Activated T-cell treated with anti-CD3 and anti-CD28 coated beads, Interleukin-2, amount 50 U/mL, for 48 hours (primary cell): ENCODE measurements around the gene DDX27.
"Not testable (repeated sequence)": the region's sequence is repeated elsewhere in the genome, so short reads cannot be mapped to it uniquely, and the experiment has no call there.

Experiments used
- DNase-seq, 2 experiments: peaks; one replicate each; pipeline ENCODE4 v3.0.0-alpha.2; 2020

The DDX27 gene, protein sequence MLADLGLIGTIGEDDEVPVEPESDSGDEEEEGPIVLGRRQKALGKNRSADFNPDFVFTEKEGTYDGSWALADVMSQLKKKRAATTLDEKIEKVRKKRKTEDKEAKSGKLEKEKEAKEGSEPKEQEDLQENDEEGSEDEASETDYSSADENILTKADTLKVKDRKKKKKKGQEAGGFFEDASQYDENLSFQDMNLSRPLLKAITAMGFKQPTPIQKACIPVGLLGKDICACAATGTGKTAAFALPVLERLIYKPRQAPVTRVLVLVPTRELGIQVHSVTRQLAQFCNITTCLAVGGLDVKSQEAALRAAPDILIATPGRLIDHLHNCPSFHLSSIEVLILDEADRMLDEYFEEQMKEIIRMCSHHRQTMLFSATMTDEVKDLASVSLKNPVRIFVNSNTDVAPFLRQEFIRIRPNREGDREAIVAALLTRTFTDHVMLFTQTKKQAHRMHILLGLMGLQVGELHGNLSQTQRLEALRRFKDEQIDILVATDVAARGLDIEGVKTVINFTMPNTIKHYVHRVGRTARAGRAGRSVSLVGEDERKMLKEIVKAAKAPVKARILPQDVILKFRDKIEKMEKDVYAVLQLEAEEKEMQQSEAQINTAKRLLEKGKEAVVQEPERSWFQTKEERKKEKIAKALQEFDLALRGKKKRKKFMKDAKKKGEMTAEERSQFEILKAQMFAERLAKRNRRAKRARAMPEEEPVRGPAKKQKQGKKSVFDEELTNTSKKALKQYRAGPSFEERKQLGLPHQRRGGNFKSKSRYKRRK

DNA sequence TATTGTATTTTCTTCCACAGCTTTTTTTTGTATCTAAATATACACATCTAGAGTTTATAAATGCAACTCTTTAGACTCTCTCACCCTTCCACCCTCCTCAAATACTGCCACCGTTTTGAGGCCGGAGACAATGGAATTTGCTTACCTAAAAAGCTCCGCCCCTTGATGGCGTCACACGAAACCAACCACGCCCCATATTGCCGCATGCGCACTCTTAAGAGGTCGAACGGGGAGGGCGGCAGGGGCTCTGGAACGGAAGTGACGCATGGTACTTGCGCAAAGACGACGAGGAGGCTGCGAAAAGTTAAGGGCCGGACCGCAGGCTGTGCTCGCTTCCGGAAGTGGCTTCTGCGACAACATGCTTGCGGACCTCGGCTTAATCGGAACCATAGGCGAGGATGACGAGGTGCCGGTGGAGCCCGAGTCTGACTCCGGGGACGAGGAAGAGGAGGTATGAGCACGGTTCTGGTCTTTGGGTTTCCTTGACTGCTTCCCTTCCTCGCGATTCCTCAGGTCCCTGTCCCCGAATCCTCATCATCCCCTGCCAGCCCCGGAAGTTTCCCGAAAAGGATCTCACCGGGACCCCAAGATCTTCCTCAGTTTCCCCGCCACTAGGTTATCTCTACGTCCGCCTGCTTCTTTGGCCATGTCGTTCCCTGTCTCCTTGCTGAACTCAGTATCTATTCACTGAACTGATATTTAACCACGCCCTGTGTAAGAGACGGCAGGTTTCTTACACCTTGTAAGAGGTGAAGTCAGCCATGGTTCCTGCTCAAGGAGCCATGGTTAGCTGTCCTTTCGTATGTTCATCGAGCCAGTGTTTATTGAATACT is at the start of gene DDX27:
Gene DDX27, plus strand, starts transcription at position 326 of the 833 bp plus-strand sequence. Its CDS starts 33 bp downstream, at position 359.
- DNase-seq = peak; percentile 98 to 99

DNA sequence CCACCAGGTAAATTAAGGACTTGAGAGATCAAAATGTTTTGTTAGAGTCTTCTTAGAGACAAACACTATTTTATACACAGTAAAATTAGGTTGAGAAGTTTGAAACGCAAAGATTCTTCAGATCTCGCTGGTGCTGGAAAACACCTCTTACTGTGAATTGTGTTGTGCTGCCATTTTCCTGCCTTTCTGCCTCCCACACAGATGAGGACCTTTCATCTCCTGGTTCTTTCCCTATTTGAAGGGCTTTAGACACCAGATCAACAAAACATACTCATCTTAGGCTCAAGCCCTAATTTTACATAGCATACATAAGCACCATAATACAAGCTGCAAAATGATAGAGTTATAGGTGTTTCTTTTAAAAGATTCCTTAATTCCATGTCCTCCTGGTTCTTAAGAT is 49.7 kb upstream of the DDX27 start:
- no peak for DNase-seq

DNA sequence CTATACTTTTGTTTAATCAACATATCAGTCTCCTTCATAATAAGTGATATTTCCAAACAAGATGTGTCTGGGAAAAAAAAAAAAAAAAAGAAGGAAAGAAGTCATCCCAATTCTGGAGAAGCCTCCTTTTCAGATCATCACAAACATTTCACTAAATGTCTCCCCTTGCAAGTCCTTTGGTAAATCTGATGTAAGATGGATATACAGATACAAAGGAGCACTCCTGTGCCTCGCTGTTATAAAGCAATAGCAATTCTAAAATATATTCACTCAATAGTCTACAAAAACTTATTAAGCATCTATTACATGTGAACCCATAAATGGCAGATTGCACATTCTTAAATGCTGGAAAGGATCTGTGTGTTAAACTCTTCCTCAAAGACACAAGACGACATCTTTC is 48.5 kb upstream of the DDX27 start:
- DNase-seq = no peak

DNA sequence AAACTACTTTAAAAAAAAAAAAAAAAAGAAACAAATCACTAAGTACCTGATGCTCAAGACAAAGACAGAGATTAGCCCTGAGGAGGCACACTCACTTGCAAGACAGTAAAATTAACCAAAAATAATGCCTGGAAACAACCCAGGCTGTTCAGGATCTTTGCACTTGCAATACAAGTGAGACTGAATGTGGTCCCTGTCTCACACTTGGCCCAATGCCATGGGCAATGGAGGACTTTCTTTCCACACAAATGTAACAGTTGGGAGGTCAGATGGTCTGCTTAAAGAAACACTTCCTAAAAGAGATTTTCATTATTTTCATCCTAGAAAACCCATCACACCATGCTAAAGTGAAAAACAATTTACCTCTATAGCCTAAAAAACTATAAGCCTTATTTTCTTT is 47.3 kb upstream of the DDX27 start:
- DNase-seq = no peak

DNA sequence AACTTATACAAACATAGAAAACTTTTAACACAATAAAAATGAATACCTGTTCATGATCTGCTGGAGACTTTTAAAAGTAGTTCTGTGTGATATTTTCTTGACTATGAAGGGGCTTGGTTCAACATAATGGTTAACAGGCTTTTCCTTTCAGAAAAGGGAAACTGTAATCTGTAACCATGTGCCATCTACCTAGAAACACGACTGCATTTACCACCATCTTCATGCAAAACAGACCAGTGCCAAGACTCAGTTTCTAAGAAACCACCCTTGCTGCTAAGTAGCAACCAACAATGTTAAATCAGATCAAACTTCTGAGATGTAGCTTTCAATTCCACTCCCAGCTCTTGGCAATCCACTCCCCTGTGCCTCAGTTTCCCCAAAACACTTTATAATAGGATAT is 46.8 kb upstream of the DDX27 start:
- no peak for DNase-seq

DNA sequence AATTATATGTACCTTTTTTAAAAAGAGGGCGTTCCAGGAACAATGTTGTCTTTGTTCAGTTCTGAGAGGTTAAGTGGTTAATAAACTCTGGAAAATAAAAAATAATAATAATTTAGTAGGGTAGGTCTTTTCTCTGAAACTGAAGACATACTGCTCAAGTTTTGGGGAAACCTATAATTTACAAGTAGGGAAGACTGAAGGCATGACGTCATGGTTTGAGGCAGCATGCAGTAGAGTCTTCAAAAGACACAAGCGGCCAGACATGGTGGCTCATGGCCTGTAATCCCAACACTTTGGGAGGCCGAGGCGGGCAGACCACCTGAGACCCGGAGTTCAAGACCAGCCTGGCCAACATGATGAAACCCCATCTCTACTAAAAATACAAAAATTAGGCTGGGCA is 45.0 kb upstream of the DDX27 start:
- DNase-seq = peak in 1 of 2 experiments; percentile 5

DNA sequence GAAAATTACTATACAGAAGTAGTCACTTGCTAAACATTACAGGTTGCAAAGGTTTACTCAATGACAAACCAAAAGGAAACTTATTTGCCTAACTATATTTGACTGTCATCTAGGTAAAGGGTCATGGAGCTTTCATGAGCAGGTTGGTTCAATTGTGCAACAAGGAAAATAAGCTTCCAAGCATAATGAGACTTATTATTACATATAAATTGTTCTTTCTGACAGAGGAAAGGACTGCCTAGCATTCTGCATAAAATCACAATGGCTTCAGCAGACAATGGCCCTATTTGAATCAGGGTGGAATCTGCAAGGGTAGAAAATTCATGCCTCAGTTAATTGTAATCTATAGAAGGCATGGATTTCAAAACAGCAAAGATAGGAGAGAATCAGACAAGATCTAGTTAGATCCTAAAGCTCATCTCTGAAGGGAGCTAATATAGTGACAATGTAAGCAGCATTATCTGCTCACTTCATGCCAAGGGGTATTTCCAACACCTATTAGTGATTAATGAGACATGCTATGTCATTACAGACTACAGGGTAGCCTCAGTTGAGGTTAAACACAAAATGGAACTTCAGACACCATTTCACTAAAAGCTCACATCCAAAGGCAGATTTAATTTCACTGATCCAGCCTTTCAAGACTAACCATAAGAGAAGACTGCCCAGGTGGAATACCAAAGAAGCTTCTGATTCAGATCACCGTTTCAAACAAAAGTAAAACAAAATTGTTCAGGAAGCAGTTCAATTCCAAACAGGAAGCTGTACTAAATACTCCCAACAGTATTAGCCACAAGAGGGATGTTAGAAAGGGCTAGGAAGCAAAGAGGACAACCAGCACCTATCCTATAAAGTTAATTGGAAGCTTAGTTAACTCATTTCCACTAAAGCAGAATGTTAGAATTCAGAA is 39.6 kb upstream of the DDX27 start:
- no peak for DNase-seq

DNA sequence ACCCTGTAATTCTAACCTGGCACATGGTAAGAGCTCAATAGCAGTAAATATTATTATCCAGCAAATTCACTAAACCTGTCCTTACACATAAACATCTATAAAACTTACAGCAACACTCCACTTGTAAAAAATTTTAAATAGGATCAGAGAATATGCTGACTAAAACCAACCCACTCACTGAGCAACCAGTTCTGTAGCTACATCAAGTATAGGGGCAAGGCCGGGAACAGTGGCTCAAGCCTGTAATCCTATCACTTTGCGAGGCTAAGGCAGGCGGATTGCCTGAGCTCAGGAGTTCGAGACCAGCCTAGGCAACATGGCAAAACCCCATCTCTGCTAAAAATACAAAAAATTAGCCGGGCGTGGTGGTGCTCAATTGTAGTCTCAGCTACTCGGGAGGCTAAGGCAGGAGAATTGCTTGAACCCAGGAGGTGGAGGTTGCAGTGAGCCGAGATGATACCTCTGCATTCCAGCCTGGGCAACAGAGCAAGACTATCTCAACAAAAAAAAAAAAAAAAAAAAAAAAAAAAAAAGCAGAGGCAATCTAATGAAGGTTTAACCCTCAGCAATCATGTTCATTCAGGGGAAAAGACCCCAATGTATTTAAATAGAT is 37.8 kb upstream of the DDX27 start:
- DNase-seq = peak in 1 of 2 experiments; percentile 14

DNA sequence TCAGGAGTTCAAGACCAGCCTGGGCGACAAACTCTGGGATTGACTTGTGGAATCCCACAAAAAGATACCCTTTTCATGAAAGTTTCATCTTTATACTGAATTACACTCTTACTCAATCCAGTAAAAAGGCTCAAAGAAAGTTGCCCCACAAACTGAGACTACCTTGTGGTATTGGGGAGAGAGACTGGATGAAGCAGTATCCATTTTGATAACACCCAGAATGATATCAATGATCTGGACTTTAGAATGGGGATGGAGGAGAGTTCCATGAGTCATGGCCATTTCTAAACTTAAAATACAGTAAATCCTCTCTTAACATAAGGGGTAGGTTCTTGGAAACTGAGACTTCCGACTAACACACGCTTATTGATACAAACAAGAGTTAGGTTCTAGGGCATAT is 35.8 kb upstream of the DDX27 start:
- peak in 1 of 2 experiments; percentile 11 for DNase-seq

DNA sequence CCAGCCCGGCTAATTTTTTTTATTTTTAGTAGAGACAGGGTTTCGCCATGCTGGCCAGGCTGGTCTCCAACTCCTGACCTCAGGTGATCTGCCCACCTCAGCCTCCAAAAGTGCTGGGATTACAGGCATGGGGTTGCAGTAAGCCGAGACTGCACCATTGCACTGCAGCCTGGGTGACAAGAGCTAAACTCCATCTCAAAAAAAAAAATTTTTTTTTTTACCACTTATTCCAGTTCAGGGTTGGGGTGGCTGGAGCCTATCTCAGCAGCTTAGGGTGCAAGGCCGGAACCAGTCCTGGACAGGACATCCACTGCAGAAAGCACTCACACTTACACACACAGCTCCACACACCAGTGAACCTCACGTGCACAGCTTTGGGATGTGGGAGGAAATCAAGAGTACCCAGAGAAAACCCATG is 35.1 kb upstream of the DDX27 start:
- DNase-seq = peak in 1 of 2 experiments; percentile 16

DNA sequence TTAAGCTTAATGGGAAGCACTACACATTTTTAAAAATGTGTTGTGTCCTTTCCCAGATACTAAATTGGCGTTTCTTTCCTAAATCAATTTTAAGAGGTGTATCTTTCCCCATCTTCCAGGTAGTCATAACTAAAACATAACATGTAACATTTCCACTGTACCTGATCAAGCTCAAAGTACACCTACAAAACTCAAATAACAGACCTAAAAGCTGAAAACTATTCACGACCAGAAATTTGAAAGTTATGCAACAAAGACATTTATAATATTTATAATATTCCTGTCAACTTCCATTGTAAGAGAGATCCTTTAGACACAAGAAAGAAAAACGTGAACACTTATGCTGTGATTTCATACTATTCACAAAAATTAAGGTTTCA is 34.5 kb upstream of the DDX27 start:
- DNase-seq = no peak

DNA sequence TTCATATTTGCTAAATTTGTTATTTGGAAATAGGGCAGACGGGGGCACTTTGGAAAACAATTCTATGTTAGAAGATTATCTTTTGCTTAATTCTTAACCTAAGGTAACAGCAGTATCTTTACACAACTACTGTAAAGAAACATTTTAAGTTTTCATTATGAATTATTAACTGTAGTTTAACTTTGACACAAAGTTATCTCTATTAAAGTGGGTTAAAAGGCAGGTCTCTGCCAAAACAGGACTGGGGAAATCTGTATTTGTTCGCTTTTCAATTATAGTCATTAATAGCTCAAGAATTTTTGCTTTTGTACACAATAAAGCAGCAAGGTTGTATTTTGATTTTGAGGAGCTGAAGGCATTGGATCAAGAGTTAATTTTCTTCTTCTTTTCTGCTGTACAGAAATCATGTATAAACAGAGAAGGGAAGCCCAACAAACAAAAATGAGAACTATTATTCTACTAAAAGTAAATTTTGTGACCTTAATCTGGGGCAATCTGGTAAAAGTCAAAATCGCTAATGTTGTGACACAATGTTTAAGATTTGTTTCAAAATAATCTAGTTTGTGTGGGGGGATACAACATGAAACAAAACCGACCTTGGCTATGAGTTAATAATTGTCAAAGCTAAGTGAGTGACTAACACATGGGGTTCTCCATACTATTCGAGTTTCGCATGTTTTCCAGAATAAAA is 34.0 kb upstream of the DDX27 start:
- no peak for DNase-seq

DNA sequence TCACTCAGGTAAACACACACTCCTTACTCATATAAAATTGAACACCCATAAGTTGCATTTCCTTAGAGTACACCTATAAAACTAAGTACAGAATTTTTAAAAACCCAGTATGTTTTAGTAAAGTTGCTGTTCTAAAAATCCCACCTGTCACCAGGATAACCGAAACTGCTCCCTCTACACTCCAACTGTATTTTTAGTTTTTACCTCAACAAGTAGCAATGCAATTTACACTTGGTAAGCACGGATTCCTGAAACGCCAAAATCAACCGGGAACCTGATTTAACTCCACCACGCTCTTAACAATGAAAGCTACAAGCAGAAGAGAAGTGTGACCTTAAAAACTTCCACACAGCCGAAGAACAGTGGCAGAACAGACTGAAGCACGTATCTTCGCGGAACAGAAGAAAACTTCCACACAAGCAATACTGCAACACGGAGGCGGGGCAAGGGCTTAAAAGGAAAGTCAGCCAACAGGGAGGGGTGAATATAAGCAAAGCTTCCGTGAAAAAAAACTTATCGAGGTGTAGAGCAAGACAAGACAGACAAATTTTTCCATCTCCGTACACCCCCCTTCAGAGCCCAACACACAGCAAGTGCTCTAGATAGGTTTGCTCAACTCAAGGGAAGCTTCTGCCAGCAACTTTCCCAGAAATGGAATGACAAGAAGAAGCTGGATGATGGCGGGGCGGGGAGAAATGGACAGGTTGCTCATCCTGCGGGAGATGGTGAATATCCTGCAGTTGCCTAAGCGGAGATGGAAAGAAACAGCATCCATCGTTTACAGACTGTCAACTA is 32.5 kb upstream of the DDX27 start:
- DNase-seq = peak; percentile 76 to 77

DNA sequence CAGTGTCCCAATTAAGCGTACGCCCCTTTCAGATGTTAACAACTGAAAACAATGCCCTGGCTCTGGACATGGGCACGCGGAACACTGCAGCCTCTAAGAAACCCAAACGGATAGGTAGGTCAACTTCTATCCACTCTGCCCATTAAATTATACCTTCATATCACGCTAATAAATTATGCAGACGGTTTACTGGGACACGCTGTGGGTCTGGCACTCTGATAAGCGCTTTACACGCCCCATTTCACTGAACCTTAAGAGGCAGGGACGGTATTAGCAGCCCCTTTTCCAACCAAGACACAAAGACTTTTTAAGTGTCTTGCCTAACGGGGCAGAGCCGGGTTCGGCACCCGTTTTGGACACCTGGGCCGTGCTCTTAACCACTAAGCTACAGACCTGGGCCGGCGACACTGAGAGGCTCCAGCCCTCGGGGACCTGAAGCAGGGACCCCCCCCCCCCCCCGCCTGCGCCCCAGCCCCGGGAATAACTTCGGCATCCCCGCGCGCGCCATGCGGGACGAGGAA is 31.8 kb upstream of the DDX27 start:
- DNase-seq = no peak

DNA sequence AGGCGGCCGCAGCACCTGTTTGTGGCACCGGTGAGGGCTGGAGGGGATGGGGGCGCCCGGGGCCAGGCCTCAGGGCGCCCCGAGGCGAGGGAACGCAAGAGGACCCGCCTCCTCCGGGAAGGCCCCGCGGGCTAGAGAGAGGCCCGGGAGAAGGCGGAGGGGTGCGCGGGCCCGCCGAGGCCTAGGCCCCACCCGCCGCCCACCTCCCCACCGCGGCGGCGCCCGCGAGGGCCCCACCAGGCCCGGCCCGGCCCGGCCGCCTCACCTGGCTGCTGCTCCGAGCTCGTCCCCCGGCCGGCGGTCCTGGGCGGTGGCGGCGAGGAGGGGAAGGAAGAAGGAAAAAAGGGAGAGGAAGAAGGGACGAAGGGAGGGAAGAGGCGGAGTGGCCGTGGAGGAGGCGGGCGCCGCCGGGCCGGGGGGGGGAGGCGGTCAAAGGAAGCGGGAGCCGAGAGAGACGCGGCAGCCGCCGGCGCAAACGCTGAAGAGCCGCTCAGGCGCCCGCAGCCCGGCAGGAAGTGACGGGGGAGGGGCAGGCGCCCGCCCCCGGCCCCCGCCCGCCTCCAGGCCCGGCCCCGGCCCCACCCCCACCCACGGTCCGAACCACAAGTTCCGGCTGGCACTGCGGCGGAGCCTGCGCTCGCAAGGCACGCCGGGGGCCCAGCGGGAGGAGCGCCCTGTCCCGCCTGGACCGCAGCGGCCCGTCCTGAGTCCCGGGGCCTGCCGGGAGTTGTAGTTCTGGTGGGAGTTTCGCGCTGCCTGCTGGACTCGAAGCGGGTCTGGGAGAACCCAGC is 31.2 kb upstream of the DDX27 start, which contains the start of gene STAU1:
Gene STAU1, minus strand, starts transcription at position 484 of the 791 bp plus-strand sequence. CDS start 22,133 bp downstream, outside the sequence.
- DNase-seq = peak; percentile 93 to 95

DNA sequence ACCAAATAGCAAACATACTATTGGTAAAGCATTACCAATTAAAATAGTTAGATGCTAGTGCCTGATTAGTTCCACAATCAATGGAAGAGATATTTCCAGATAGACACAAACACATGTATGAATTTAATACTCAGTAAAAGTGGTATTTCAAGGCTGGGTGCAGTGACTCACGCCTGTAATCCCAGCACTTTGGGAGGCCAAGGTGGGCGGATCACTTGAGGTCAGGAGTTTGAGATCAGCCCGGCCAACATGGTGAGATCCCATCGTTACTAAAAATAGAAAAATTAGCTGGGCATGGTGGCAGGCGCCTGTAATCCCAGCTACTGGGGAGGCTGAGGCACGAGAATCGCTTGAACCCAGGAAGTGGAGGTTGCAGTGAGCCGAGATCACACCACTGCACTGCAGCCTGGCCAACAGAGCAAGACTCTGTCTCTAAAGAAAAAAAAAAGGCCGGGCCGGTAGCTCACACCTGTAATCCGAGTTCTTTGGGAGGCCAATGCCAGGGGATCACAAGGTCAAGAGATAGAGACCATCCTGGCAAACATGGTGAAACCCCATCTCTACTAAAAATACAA is 26.2 kb upstream of the DDX27 start:
- DNase-seq = not testable (repeated sequence)

DNA sequence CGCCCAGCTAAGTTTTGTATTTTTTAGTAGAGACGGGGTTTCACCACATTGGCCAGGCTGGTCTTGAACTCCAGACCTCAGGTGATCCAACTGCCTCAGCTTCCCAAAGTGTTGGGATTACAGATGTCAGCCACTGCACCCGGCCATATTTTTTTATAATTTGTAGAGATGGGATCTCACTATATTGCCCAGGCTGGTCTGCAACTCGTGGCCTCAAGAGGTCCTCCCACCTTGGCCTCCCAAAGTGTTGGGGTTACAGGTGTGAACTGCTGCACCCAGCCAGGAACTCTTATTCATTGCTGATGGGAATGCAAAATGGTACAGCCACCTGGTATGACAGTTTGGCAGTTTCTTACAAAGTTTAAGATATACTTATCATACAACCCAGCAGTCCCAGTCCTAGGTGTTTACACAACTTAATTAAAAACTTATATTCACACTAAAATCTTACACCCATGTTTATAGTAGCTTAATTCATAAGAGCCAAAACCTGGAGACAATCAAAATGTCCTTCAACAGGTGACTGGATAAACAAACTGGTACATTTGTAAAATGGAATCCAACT is 19.4 kb upstream of the DDX27 start:
- no peak for DNase-seq

DNA sequence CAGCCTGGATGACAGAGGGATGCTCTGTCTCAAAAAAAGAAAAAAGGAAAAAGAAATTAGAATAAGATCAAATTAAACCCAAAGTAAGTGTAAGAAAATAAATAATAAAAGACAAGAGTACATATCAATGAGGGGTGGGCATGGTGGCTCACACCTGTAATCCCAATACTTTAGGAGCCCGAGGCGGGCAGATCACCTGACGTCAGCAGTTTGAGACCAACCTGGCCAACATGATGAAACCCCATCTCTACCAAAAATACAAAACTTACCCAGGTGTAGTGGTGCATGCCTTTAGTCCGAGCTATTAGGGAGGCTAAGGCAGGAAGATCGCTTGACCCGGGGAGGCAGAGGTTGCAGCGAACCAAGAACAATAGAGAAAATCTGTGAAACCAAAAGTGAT is 16.2 kb upstream of the DDX27 start:
- no peak for DNase-seq
